Measurements from ENCODE around the gene PNPLA7.
"Not testable (repeated sequence)": the region's sequence is repeated elsewhere in the genome, so short reads cannot be mapped to it uniquely, and the experiment has no call there.

PNPLA7 gene

GRCh38 chr9:137459152-137459600 lies 91.0 kb downstream of the PNPLA7 start, which contains the start of gene NSMF:
TSS of gene NSMF (minus strand) at chr9:137459334. CDS start at chr9:137459102, 232 bp downstream.
- DNase-seq, result peak; percentile 96

- DNase-seq, result no peak
Observed at GRCh38 chr9:137458194-137459151, 91.7 kb downstream of the PNPLA7 start.

GRCh38 chr9:137457406-137458193 lies 92.6 kb downstream of the PNPLA7 start:
- DNase-seq, result no peak

GRCh38 chr9:137456864-137457405 lies 93.3 kb downstream of the PNPLA7 start:
- DNase-seq, result no peak

GRCh38 chr9:137456061-137456863 lies 93.9 kb downstream of the PNPLA7 start:
- no peak for DNase-seq

GRCh38 chr9:137455359-137455991 lies 94.7 kb downstream of the PNPLA7 start:
- no peak for DNase-seq

DNA sequence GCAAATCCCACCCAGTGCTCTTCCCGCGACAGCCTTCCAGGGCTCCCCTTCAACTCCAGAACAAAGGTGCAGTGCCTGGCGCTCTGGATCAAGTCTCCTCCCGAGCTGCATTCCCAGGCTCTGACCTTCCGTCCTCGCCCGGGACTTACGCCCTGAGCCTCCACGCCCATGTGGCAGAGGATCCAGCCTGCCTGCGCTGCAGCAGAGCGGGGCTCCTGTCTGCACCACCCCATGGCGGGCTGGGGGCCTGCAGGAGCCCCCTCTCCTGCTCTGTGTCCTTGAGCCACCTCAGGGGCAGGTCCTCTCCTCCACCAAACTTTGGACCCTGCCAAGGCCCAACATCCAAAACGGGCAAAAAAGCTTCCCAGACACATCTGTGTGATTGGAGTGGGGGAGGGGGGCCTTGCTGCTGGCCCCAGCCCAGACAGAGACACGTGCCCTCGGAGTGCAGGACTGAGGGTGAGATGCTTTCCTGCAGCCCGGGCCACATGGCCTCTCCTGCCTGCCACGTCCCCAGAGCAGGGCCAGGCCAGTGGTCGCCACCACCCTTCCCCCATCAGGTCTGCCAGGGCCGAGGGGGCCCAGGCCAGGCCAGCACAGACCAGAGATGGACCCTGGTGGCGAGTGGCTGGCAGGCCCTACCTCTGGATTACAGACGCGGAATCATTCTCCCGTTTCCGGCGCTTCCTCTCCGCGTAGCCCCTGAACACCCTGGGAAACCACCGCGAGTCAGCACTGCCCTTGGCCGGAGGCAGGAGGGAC lies 95.4 kb downstream of the PNPLA7 start:
- DNase-seq, result no peak

- peak; percentile 3 for DNase-seq
Observed at GRCh38 chr9:137454145-137454596, 96.0 kb downstream of the PNPLA7 start.

DNA sequence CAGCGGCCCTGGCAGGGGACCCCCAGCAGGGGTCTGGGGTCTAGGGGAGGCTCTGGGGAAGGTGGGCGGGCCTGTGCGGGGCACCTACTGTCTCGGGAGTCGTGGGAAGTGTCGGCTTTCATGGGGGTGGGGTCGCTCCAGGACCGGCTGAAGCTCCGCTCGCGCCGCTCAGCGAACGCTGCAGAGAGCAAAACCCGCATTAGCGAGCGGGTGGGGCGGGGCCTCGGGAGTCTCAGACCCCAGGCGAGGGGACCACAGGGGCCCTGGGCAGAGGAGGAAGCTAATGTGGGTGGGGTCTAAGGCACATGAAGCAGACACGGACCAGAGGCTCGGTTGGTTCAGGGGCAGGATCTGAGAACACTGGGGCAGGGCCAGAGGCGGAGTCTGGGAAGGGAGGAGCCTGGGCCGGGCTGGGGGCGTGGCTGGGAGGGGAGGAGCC lies 96.5 kb downstream of the PNPLA7 start:
- peak; percentile 54 for DNase-seq

GRCh38 chr9:137452761-137453642 lies 97.2 kb downstream of the PNPLA7 start:
- no peak for DNase-seq

DNA sequence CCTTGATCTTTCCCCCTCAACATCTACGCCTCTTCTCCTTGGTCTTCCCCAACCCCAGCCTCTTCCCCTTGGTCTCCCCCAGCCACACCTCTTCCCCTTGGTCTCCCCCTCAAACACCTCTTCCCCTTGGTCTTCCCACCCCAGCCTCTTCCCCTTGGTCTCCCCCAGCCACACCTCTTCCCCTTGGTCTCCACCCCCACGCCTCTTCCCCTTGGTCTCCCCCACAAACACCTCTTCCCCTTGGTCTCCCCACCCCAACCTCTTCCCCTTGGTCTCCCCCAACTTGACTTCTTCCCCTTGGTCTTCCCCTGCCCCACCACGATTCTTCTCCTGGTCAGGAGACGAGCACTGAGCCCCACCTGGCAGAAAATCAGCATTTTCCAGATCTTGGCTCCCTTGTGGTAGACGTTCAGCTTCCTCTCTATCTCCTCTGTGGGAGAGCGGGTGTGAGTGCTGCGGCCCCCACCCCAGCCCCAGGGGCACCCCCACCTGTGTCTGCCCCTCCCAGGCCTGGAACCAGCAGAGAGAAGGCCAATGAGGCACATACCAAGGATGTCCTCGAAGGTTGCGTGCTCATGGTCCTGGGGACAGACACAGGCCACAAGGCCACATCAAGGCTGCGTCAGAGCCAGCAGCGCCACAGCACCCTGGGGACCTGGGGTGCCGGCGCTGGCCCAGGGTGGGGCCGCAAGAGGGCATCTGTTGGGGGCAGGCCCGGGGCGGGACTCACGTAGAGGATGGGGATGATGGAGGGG lies 98.0 kb downstream of the PNPLA7 start:
- DNase-seq, result no peak

DNA sequence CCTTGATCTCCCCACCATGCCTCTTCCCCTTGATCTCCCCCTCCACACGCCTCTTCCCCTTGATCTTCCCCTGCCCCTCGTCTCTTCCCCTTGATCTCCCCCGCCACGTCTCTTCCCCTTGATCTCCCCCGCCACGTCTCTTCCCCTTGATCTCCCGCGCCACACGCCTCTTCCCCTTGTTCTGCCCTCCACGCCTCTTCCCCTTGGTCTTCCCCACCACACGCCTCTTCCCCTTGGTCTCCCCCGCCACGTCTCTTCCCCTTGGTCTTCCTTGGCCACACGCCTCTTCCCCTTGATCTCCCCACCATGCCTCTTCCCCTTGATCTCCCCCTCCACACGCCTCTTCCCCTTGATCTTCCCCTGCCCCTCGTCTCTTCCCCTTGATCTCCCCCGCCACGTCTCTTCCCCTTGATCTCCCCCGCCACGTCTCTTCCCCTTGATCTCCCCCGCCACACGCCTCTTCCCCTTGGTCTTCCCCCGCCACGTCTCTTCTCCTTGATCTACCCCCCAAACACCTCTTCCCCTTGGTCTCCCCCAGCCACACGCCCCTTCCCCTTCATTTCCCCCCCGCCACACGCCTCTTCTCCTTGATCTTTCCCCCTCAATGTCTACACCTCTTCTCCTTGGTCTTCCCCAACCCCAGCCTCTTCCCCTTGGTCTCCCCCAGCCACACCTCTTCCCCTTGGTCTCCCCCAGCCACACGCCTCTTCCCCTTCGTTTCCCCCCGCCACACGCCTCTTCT lies 98.8 kb downstream of the PNPLA7 start:
- not testable (repeated sequence) for DNase-seq

DNA sequence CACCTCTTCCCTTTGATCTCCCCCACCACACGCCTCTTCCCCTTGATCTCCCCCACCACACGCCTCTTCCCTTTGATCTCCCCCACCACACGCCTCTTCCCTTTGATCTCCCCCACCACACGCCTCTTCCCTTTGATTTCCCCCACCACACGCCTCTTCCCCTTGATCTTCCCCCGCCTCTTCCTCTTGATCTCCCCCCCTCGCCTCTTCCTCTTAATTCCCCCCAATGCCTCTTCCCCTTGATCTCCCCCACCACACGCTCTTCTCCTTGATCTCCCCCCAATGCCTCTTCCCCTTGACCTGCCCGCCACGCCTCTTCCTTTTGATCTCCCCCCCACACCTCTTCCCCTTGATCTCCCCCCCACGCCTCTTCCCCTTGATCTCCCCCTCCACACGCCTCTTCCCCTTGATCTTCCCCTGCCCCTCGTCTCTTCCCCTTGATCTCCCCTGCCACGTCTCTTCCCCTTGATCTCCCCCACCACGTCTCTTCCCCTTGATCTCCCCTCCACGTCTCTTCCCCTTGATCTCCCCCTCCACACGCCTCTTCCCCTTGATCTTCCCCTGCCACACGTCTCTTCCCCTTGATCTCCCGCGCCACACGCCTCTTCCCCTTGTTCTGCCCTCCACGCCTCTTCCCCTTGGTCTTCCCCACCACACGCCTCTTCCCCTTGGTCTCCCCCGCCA lies 99.5 kb downstream of the PNPLA7 start:
- DNase-seq, result not testable (repeated sequence)

GRCh38 chr9:137449931-137450538 lies 100.2 kb downstream of the PNPLA7 start:
- DNase-seq, result no peak

DNA sequence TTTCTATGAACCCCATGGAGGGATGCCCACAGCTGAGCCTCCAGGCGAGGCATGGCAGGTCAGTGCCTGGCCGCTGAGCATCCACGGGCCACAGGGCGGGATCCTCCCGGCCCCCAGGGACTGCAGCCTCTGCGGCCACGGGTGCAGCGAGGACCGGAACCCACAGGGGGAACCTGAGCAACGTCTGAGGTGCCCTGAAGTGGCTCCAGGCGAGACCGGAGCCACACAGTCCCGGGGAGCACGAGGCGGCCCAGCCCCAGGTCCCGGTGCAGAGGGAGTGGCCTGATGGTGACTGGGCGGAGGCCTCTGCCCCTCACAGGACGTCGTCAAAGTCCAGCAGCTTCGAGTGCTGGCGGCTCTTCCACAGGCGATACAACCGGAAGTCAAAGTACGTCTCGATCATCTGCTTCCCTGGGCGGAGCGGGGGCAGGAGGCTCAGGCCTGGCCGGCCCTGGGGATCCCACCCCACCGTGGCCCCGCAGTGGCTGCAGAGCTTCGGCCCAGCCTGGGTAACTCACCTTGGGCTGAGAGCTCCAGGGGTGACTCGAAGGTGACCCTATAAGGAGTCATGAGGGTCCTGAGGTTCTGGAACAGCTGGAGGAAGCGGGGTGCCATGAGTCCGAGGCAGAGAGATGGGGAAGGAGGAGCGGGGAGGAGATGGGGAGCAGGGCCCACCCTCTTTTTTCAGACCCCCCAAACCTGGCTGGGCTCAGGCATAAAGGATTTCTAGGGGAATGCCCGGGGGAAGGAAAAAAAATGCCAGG lies 100.9 kb downstream of the PNPLA7 start:
- no peak for DNase-seq

DNA sequence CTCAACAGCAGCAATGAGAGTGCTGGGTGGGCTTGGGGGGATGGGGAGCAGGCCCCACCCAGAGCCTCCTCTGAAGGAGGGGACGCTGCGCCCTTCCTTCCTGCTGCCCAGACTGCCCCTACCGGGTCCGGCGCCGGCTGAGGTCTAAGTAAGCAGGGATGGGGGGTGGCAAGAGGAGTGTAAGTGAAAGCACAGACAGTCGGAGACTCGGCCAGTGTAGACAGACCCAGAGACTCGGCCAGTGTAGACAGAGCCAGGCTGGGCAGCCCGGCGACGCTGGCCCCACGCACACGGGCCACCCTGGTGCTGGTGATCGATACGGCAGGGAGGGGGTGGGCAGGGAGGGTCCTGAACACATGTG lies 101.6 kb downstream of the PNPLA7 start:
- DNase-seq, result no peak

All from T-helper 9 cell (primary cell).